Measurements from ENCODE around the gene IL4R.
A peak's percentile ranks its signal among the peaks of the same experiment; 100 is the strongest.

Gene IL4R

DNA sequence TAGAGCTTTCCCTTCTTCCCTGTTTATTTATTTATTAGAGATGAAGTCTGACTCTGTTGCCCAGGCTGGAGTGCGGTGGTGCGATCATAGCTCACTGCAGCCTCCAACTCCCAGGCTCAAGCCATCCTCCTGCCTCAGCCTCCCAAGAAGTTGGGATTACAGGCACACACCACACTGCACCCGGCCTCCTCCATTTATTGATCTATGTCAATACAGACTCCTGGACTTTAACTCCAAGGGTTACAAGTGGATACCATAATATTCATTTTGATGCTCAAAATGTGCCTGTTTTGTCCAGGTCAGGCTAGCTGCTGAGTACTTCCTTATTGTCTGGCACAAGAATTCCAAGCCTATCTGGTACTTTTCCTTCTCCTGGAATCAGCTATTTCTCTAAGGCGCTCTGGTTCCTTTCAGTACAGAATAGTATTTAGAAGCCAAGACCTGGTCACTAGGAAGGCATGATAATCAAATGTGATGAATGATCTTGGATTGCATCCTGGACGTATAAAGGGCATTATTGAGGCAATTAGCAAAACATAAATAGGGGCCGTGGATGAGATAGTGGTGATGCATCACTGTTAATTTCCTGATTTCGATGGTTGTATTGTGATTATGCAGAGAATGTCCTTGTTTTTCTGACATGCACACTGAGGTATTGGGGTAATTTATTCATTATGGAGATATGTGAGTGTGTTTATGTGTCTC, 21.7 kb downstream of the IL4R start:
- Mint-ChIP-seq H3K27me3 (no peaks in the 10 kb centered on the region), H3K27ac (peak overlapping the region; percentile 93), H3K4me3 (no peak overlapping the region), H3K9me3 (no peaks in the 10 kb centered on the region), H3K4me1 (peaks cover 43 to 85% of the 10 kb centered on the region in 2 donors), H3K36me3 (peaks cover 62 to 87% of the 10 kb centered on the region in 2 donors)
- ATAC-seq (replicated peaks), result no peak
- no peak for DNase-seq

DNA sequence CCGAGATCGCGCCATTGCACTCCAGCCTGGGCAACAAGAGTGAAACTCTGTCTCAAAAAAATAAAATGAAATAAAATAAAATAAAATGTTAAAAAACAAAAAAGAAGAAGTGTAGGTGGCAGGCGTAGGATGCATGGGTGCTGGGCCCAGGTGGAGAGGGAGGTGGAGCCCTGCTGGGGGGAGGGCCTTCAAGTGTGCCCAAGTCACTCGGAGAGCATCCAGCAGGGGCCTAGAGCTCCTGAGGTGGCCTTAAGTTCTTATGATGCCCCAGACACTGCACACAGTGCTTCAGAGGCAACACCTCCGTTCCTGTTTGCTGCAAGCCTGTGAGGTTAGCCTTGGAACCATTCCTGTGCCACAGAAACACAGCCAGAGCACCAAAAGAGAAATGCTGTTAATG, 23.2 kb downstream of the IL4R start:
- Mint-ChIP-seq H3K27me3 (no peaks in the 10 kb centered on the region), H3K9me3 (no peaks in the 10 kb centered on the region), H3K36me3 (peaks cover 74 to 89% of the 10 kb centered on the region in 2 donors), H3K4me3 (peak overlapping the region; percentile 22 to 25), H3K4me1 (peaks cover 52 to 91% of the 10 kb centered on the region in 2 donors), H3K27ac (peak overlapping the region; percentile 75)
- ATAC-seq (replicated peaks) (peak; percentile 50 to 69), DNase-seq (no peak)

DNA sequence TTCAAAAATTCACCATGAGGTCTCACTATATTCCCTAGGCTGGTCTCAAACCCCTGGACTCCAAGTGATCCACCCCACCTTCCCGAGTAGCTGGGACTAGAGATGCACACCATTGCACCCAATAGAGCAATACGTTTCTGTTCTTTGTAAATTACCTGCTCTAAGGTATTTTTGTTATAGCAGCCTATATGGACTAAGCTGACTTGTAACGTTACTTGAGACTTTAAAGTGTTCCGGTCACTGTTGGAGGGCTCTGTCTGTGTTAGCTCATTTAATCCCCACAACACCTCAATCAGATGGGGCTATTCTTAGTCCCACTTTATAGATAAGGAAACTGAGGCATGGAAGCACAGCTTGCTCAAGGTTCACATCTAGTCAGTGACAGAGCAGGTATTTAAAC, 25.4 kb downstream of the IL4R start:
- Mint-ChIP-seq H3K27ac (peak overlapping the region; percentile 20), H3K4me3 (no peak overlapping the region), H3K4me1 (peaks cover 46 to 84% of the 10 kb centered on the region in 2 donors), H3K36me3 (peaks cover 76 to 80% of the 10 kb centered on the region in 2 donors), H3K9me3 (no peaks in the 10 kb centered on the region), H3K27me3 (no peaks in the 10 kb centered on the region)
- no peak for ATAC-seq (replicated peaks)
- no peak for DNase-seq

DNA sequence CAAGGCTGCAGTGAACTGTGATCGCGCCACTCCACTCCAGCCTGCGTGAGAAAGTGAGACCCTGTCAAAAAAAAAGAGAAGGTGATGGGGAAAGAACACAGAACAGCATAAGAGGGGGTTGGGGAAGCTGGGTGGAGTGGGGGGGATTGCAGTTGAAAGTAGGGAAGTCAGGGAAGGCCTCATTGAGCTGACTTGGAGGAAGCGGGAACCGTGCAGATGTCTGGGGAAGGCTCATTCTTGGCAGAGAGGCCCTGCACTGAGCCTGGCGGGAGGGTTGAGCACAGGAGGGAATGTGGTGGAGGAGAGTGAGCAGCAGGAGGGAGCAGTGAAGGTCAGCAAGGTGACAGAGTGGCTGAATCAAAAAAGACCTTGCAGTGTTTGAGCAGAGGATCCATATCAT, 26.9 kb downstream of the IL4R start:
- peaks cover 48 to 86% of the 10 kb centered on the region in 2 donors for H3K4me1 Mint-ChIP-seq
- no peak for DNase-seq
- peak overlapping the region; percentile 14 to 30 for H3K4me3 Mint-ChIP-seq
- no peaks in the 10 kb centered on the region for H3K27me3 Mint-ChIP-seq
- peak overlapping the region; percentile 92 for H3K27ac Mint-ChIP-seq
- no peaks in the 10 kb centered on the region for H3K9me3 Mint-ChIP-seq
- ATAC-seq (replicated peaks), result no peak
- H3K36me3 Mint-ChIP-seq, result peaks cover 70 to 81% of the 10 kb centered on the region in 2 donors

DNA sequence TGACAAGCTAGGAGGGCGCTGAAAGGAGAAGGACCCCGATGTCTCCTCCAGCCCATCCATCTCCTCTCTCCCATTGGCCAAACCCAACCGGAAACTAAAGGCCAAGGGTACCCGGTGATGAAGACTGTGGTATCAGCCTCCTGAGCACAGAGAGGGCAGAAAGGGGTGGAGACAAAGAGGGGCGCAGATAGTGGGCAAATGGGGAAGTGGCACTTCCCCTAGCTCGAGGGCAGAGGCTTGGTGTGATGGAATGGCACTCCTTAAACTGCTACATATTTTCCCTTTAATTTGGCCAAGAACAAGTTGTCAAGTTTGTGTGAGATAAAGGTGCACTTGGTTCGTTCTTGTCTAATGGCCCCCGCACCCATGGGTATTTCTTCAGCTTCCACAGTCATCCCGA, 27.8 kb downstream of the IL4R start:
- Mint-ChIP-seq H3K27me3 (no peaks in the 10 kb centered on the region), H3K9me3 (no peaks in the 10 kb centered on the region), H3K4me1 (peaks cover 45 to 86% of the 10 kb centered on the region in 2 donors), H3K27ac (peak overlapping the region; percentile 92), H3K4me3 (peak overlapping the region in 1 of 2 donors; percentile 23), H3K36me3 (peaks cover 66 to 77% of the 10 kb centered on the region in 2 donors)
- DNase-seq (no peak), ATAC-seq (replicated peaks) (peak; percentile 50 to 52)

DNA sequence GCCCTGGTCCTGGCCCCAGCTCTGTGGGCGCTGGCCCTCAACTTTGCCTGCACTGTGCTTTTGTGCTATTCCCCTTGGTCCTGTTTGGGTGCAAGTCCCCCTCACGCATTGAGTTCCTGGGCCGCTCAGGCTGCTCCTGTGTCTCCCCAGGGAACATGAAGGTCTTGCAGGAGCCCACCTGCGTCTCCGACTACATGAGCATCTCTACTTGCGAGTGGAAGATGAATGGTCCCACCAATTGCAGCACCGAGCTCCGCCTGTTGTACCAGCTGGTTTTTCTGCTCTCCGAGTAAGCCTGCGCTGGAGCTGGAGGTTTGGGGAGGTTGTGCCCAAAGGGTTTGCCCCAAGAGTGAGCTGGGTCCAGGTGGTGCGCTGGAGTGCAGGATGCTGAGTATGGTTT, 28.2 kb downstream of the IL4R start:
- ATAC-seq (replicated peaks), result no peak

DNA sequence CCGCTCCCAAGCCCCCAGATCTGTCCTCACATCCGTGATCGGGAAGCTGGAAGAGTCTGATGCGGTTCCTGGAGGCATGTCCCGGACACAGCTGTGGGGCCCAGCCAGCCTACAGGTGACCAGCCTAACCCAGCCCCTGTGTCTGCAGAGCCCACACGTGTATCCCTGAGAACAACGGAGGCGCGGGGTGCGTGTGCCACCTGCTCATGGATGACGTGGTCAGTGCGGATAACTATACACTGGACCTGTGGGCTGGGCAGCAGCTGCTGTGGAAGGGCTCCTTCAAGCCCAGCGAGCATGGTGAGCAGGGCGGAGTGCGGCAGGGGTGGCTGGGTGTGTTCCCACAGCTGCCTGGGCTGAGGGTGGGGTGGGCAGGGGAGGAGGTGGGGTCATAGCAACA, 30.9 kb downstream of the IL4R start:
- Mint-ChIP-seq H3K27me3 (no peaks in the 10 kb centered on the region), H3K36me3 (peaks cover 68 to 82% of the 10 kb centered on the region in 2 donors), H3K27ac (peak overlapping the region; percentile 71), H3K4me1 (peaks cover 56 to 86% of the 10 kb centered on the region in 2 donors), H3K9me3 (no peaks in the 10 kb centered on the region), H3K4me3 (peak overlapping the region; percentile 39 to 41)
- DNase-seq, result no peak
- ATAC-seq (replicated peaks), result no peak

More for the DNA sequence above, 28.2 kb downstream of the IL4R start:
- Mint-ChIP-seq H3K36me3 (peaks cover 68 to 79% of the 10 kb centered on the region in 2 donors), H3K27me3 (no peaks in the 10 kb centered on the region), H3K4me1 (peaks cover 47 to 87% of the 10 kb centered on the region in 2 donors), H3K4me3 (peak overlapping the region; percentile 26 to 64), H3K9me3 (no peaks in the 10 kb centered on the region), H3K27ac (peak overlapping the region; percentile 92)
- no peak for DNase-seq

DNA sequence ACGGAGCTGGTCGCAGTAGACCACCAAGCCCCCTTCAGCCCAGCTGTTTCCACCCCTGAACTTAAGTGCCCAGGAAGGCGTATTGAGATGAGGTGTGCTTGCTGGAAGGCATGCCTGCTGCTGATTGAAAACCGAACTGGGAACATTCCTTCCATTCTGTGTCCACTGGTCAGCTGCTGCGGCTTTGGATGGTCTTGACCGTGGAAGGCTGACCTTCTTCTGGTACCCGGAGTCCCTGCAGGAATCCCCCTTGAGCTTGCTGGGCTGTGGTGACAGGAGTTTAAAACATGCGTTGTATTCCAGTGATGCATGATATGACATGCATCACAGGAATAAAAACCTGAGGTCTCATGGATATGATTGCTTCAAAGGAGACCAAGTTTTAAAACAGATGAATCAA, 31.4 kb downstream of the IL4R start:
- peaks cover 55 to 81% of the 10 kb centered on the region in 2 donors for H3K4me1 Mint-ChIP-seq
- no peaks in the 10 kb centered on the region for H3K9me3 Mint-ChIP-seq
- H3K27me3 Mint-ChIP-seq, result no peaks in the 10 kb centered on the region
- H3K36me3 Mint-ChIP-seq, result peaks cover 68 to 82% of the 10 kb centered on the region in 2 donors
- peak overlapping the region in 1 of 2 donors; percentile 22 for H3K4me3 Mint-ChIP-seq
- H3K27ac Mint-ChIP-seq, result peak overlapping the region; percentile 47
- ATAC-seq (replicated peaks) (no peak), DNase-seq (no peak)

DNA sequence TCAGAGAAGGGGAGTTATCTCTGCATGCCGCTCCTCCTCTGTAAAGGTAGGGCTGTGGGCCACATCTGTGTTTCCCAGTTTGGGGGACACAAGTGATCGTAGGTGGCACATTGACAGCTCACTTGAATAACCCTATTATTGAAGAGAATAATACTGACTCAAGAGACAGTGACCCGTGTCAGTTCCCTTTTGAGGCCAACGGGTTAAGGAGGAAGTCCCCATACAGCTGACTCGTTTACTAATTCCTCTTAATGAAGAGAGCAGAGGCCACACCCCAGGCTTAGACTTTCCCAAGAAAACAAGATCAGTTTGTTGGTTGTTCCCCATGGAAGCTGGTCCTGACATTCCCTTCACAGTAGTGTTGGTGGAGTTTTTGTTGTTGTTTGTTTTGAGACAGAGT, 33.0 kb downstream of the IL4R start:
- Mint-ChIP-seq H3K4me1 (peaks cover 47 to 69% of the 10 kb centered on the region in 2 donors), H3K4me3 (peak overlapping the region; percentile 70 to 72), H3K9me3 (no peaks in the 10 kb centered on the region), H3K27me3 (no peaks in the 10 kb centered on the region), H3K36me3 (peaks cover 67 to 82% of the 10 kb centered on the region in 2 donors), H3K27ac (peak overlapping the region; percentile 97)
- peak; percentile 91 to 94 for ATAC-seq (replicated peaks)
- peak; percentile 43 for DNase-seq

DNA sequence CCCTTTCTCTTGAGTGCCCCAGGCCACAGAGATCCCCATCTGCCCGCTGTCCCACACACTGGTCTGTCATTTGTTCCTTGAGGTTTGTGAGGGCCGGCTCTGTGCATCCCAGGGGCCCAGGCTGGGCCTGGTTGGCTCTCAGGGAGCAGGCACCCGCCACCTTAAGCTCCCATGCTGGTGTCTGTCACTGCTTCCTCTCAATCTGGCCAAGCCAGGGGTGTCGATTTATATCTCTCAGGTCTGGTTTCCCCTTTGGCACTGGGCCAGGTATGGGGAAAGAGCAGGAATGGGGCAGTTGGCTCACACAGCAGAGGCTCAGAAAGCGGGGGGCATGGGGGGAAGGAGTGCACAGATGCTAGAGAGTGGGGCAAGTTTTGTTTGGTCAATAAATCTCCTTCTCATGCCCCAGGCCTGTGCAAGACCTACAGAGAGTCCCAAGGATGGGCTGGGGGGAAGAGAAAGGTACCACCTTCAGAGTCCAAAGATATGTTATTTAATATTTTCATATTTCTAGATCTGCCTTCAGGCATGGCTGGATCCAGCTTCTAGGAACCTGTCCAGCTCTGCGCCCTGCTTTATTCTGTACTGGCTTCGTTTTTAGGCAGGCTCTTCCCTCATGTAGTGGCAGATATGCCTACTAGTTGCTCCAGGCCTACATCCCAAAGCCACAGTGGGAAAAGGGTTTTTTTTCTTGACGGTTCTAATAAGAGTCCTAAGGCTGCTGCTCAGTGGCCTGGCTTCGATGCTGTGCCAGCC, 34.3 kb downstream of the IL4R start:
- peak overlapping the region; percentile 97 for H3K27ac Mint-ChIP-seq
- DNase-seq (no peak), ATAC-seq (replicated peaks) (no peak)
- H3K9me3 Mint-ChIP-seq, result no peaks in the 10 kb centered on the region
- H3K4me1 Mint-ChIP-seq, result peaks cover 42 to 64% of the 10 kb centered on the region in 2 donors
- peak overlapping the region; percentile 25 to 48 for H3K4me3 Mint-ChIP-seq
- H3K27me3 Mint-ChIP-seq, result no peaks in the 10 kb centered on the region
- H3K36me3 Mint-ChIP-seq, result peaks cover 66 to 83% of the 10 kb centered on the region in 2 donors

DNA sequence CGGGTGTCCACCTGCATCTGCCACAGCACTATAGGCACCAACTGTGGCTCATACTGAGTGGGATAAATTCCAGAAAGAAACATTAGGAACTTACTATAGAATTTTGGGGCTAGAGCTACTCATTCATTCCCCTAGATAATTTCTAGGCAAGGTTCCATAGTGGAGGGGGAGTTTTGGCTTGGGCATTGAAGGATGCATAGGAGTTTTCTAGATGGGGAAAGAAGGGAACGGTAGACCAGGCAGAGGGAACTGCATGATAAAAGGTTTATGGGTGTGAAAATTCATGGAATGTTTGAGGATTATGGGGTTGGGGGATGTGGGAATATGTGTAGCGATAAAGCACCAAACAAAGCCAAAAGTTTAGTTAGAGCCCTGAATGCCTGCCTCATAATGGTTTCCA, 35.5 kb downstream of the IL4R start:
- H3K27ac Mint-ChIP-seq, result peak overlapping the region; percentile 97
- H3K27me3 Mint-ChIP-seq, result no peaks in the 10 kb centered on the region
- no peak for ATAC-seq (replicated peaks)
- peaks cover 70 to 88% of the 10 kb centered on the region in 2 donors for H3K36me3 Mint-ChIP-seq
- no peak for DNase-seq
- H3K4me3 Mint-ChIP-seq, result no peak overlapping the region
- H3K9me3 Mint-ChIP-seq, result no peaks in the 10 kb centered on the region
- peaks cover 44 to 64% of the 10 kb centered on the region in 2 donors for H3K4me1 Mint-ChIP-seq

DNA sequence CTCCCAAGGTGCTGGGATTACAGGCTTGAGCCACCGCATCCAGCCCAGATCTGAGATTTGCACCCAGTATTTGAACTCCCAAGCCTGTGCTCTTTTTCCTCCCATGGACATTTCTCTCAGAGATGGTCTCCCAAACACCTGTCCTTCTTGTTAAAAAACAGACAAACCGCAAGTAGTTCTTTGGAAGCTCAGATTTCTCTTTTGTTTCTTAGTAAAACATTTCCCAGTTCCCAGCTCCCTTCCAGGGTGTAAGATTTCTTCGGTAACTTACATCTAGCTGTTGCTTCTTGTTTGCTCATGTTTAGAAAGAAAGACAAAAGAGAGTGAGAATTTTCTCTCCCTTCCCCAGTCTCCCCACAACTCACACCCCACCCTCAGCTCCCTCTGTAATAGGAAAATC, 36.2 kb downstream of the IL4R start:
- Mint-ChIP-seq H3K9me3 (no peaks in the 10 kb centered on the region), H3K36me3 (peaks cover 70 to 87% of the 10 kb centered on the region in 2 donors), H3K27ac (peak overlapping the region; percentile 91), H3K4me1 (peaks cover 44 to 63% of the 10 kb centered on the region in 2 donors), H3K4me3 (no peak overlapping the region), H3K27me3 (no peaks in the 10 kb centered on the region)
- ATAC-seq (replicated peaks), result no peak
- no peak for DNase-seq

DNA sequence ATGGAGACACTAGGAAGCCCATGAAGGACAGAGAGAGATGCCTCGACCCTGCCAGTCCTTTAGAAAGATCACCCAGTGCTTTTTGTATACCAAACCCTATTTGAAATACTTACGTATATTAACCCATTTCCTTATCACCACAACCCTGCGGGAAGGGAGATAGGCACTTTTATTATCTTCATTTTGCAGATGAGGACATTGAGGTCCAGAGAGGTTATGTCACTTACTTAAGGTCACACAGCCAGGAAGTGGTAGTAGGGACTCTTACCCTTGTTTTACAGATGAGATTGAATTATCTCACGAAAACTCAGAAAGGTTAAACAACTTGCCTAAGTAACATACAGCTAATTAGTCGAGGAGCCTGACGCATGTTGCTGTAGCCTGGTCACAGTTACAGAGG, 38.2 kb downstream of the IL4R start:
- H3K27ac Mint-ChIP-seq, result peak overlapping the region; percentile 14
- no peaks in the 10 kb centered on the region for H3K27me3 Mint-ChIP-seq
- H3K4me1 Mint-ChIP-seq, result peaks cover 35 to 56% of the 10 kb centered on the region in 2 donors
- ATAC-seq (replicated peaks) (no peak), DNase-seq (no peak)
- peaks cover 78 to 89% of the 10 kb centered on the region in 2 donors for H3K36me3 Mint-ChIP-seq
- no peaks in the 10 kb centered on the region for H3K9me3 Mint-ChIP-seq
- no peak overlapping the region for H3K4me3 Mint-ChIP-seq

DNA sequence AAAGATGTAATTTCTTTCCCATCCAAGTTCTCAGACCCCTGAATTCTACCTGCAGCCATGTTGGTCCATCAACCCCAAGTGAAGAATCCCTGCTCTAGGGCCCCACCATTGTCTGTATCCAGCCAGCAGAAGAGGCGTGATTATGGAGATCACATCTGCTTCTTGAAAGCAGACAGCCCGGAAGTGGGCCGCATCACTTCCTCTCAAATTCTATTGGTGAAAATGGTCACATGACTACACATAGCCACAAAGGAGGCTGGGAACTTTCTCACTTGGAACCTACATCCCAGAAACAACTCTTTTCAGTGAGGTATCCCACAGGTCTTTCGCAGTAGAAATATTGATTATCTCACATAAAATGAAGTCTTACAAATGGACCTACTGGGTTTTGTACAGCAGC, 40.1 kb downstream of the IL4R start:
- peak overlapping the region; percentile 82 for H3K27ac Mint-ChIP-seq
- ATAC-seq (replicated peaks), result no peak

More for the DNA sequence above, 40.1 kb downstream of the IL4R start:
- no peaks in the 10 kb centered on the region for H3K9me3 Mint-ChIP-seq
- H3K4me3 Mint-ChIP-seq, result no peak overlapping the region
- peaks cover 22 to 47% of the 10 kb centered on the region in 2 donors for H3K4me1 Mint-ChIP-seq
- H3K27me3 Mint-ChIP-seq, result no peaks in the 10 kb centered on the region
- no peak for DNase-seq
- peaks cover 80 to 87% of the 10 kb centered on the region in 2 donors for H3K36me3 Mint-ChIP-seq
